GM18505 (cell line): ENCODE data around the gene GNAZ.
"Not testable (repeated sequence)": the region's sequence is repeated elsewhere in the genome, so short reads cannot be mapped to it uniquely, and the experiment has no call there.

Source experiments
- ATAC-seq: cut with Tn5 transposase; IDR thresholded peaks from one replicate; pipeline ENCODE4 v1.9.1; 2021; ENCODE audit not compliant: unreplicated experiment
- POLR2A ChIP-seq: IDR thresholded peaks from 4 replicates; pipeline ENCODE4 v1.6.1; 2011; ENCODE audit warnings: borderline replicate concordance; ENCODE audit not compliant: insufficient read depth, insufficient read length; ENCODE audit errors: extremely low read depth

GNAZ gene

GRCh38 chr22:23034621-23035556, 35.4 kb upstream of the GNAZ start:
- TF ChIP-seq POLR2A: no peak
- ATAC-seq: no peak

GRCh38 chr22:23035557-23036277, 34.6 kb upstream of the GNAZ start:
- ATAC-seq: no peak
- no peak for TF ChIP-seq POLR2A

- ATAC-seq: no peak
- TF ChIP-seq POLR2A: no peak
Observed at GRCh38 chr22:23036684-23037428, 33.5 kb upstream of the GNAZ start.

GRCh38 chr22:23037429-23038333, 32.6 kb upstream of the GNAZ start:
- TF ChIP-seq POLR2A: no peak
- ATAC-seq: no peak

- TF ChIP-seq POLR2A: no peak
- ATAC-seq: no peak
Observed at GRCh38 chr22:23038334-23038642, 32.0 kb upstream of the GNAZ start.

- TF ChIP-seq POLR2A: no peak
Observed at GRCh38 chr22:23038902-23039301, 31.4 kb upstream of the GNAZ start.

GRCh38 chr22:23042179-23042578, 28.1 kb upstream of the GNAZ start:
- no peak for TF ChIP-seq POLR2A
- no peak for ATAC-seq

More at GRCh38 chr22:23038902-23039301, 31.4 kb upstream of the GNAZ start:
- ATAC-seq: no peak

- no peak for TF ChIP-seq POLR2A
Observed at GRCh38 chr22:23044570-23044969, 25.7 kb upstream of the GNAZ start.

GRCh38 chr22:23045461-23045860, 24.9 kb upstream of the GNAZ start:
- no peak for ATAC-seq

More at GRCh38 chr22:23044570-23044969, 25.7 kb upstream of the GNAZ start:
- ATAC-seq: no peak

GRCh38 chr22:23047265-23047664, 23.1 kb upstream of the GNAZ start:
- ATAC-seq: no peak

More at GRCh38 chr22:23045461-23045860, 24.9 kb upstream of the GNAZ start:
- no peak for TF ChIP-seq POLR2A

GRCh38 chr22:23047742-23048141, 22.6 kb upstream of the GNAZ start:
- ATAC-seq: no peak
- TF ChIP-seq POLR2A: no peak

More at GRCh38 chr22:23047265-23047664, 23.1 kb upstream of the GNAZ start:
- no peak for TF ChIP-seq POLR2A

- not testable (repeated sequence) for ATAC-seq
Observed at GRCh38 chr22:23050546-23050945, 19.8 kb upstream of the GNAZ start.
